SKM-1 treated with dmso at 0.1 percent for 144 hours (cell line): ENCODE results near the gene HAND1.
"Not testable (repeated sequence)": the region's sequence is repeated elsewhere in the genome, so short reads cannot be mapped to it uniquely, and the experiment has no call there.

Experiments
- DNase-seq: peaks from one replicate; lab custom pipeline; 2025; ENCODE audit not compliant: unreplicated experiment; lab: John Stamatoyannopoulos, UW

HAND1 gene

GRCh38 chr5:154478224-154478565 is at the start of gene HAND1:
TSS of gene HAND1 (minus strand) at chr5:154478227. CDS start at chr5:154478008, 219 bp downstream.
- no peak for DNase-seq

GRCh38 chr5:154526231-154527226 is 48.5 kb upstream of the HAND1 start:
- no peak for DNase-seq

GRCh38 chr5:154524859-154525258 is 46.8 kb upstream of the HAND1 start:
- no peak for DNase-seq

GRCh38 chr5:154524181-154524580 is 46.2 kb upstream of the HAND1 start:
- no peak for DNase-seq

GRCh38 chr5:154523709-154524108 is 45.7 kb upstream of the HAND1 start:
- no peak for DNase-seq

- no peak for DNase-seq
Observed at GRCh38 chr5:154523104-154523503, 45.1 kb upstream of the HAND1 start.

GRCh38 chr5:154522284-154522683 is 44.3 kb upstream of the HAND1 start:
- DNase-seq = no peak

GRCh38 chr5:154521756-154522155 is 43.7 kb upstream of the HAND1 start:
- no peak for DNase-seq

- DNase-seq = no peak
Observed at GRCh38 chr5:154520861-154521453, 42.9 kb upstream of the HAND1 start.

- DNase-seq = no peak
Observed at GRCh38 chr5:154519359-154519758, 41.3 kb upstream of the HAND1 start.

GRCh38 chr5:154518438-154518867 is 40.4 kb upstream of the HAND1 start:
- DNase-seq = no peak

GRCh38 chr5:154517810-154518437 is 39.9 kb upstream of the HAND1 start:
- no peak for DNase-seq

- DNase-seq = no peak
Observed at GRCh38 chr5:154517181-154517580, 39.2 kb upstream of the HAND1 start.

GRCh38 chr5:154516475-154516874 is 38.4 kb upstream of the HAND1 start:
- no peak for DNase-seq

- not testable (repeated sequence) for DNase-seq
Observed at GRCh38 chr5:154515488-154515887, 37.5 kb upstream of the HAND1 start.

- no peak for DNase-seq
Observed at GRCh38 chr5:154514331-154514730, 36.3 kb upstream of the HAND1 start.

GRCh38 chr5:154513669-154514084 is 35.6 kb upstream of the HAND1 start:
- no peak for DNase-seq

GRCh38 chr5:154511984-154512383 is 34.0 kb upstream of the HAND1 start:
- DNase-seq = no peak

GRCh38 chr5:154509784-154510555 is 31.9 kb upstream of the HAND1 start:
- DNase-seq = no peak

GRCh38 chr5:154508114-154508513 is 30.1 kb upstream of the HAND1 start:
- no peak for DNase-seq

GRCh38 chr5:154506716-154507080 is 28.7 kb upstream of the HAND1 start:
- no peak for DNase-seq
